Hematopoietic multipotent progenitor cell treated with erythropoietin and hydrocortisone succinate and interleukin-3 and kit ligand, for 8 days (in vitro differentiated cells): ENCODE results near the gene HDAC4.
"Not testable (repeated sequence)": the region's sequence is repeated elsewhere in the genome, so short reads cannot be mapped to it uniquely, and the experiment has no call there.

Experiments
- DNase-seq: peaks from one replicate; pipeline ENCODE4 v3.0.0-alpha.2; 2015

The HDAC4 gene

GRCh38 chr2:239400596-239401066, at the start of gene HDAC4:
HDAC4 (minus strand) TSS chr2:239401020; CDS start chr2:239352699, 48,321 bp downstream.
- DNase-seq = no peak

GRCh38 chr2:239449468-239449867, 48.6 kb upstream of the HDAC4 start:
- DNase-seq = not testable (repeated sequence)

GRCh38 chr2:239445771-239446524, 45.1 kb upstream of the HDAC4 start:
- no peak for DNase-seq

GRCh38 chr2:239444626-239445577, 44.1 kb upstream of the HDAC4 start:
- DNase-seq = no peak

GRCh38 chr2:239443666-239444567, 43.1 kb upstream of the HDAC4 start:
- DNase-seq = no peak

- DNase-seq = no peak
Observed at GRCh38 chr2:239443102-239443620, 42.3 kb upstream of the HDAC4 start.

GRCh38 chr2:239442192-239442591, 41.4 kb upstream of the HDAC4 start:
- no peak for DNase-seq

GRCh38 chr2:239441261-239442078, 40.6 kb upstream of the HDAC4 start:
- DNase-seq = no peak

- no peak for DNase-seq
Observed at GRCh38 chr2:239440511-239440959, 39.7 kb upstream of the HDAC4 start.

- no peak for DNase-seq
Observed at GRCh38 chr2:239439754-239440315, 39.0 kb upstream of the HDAC4 start.

- no peak for DNase-seq
Observed at GRCh38 chr2:239438995-239439753, 38.4 kb upstream of the HDAC4 start.

GRCh38 chr2:239438368-239438767, 37.5 kb upstream of the HDAC4 start:
- DNase-seq = no peak

- no peak for DNase-seq
Observed at GRCh38 chr2:239436669-239437335, 36.0 kb upstream of the HDAC4 start.

GRCh38 chr2:239436076-239436475, 35.3 kb upstream of the HDAC4 start:
- DNase-seq = no peak

- no peak for DNase-seq
Observed at GRCh38 chr2:239433777-239434403, 33.1 kb upstream of the HDAC4 start.

- DNase-seq = no peak
Observed at GRCh38 chr2:239432174-239432573, 31.4 kb upstream of the HDAC4 start.

GRCh38 chr2:239431536-239431935, 30.7 kb upstream of the HDAC4 start:
- no peak for DNase-seq

GRCh38 chr2:239429473-239430350, 28.9 kb upstream of the HDAC4 start:
- DNase-seq = no peak
